ENCODE data around the gene RASSF10. TPM values are rescaled to one million over a fixed set of nuclear protein-coding genes. Genes with fewer than 3 reads are reported as not detected.
A peak's percentile ranks its signal among the peaks of the same experiment; 100 is the strongest.

The RASSF10 gene
- polyA plus RNA-seq (2012; rRNA removed): not detected in 2 replicates
- polyA plus RNA-seq (2012; cell fraction: cytosol; rRNA removed): not detected in 2 replicates
- polyA plus RNA-seq (2012; cell fraction: nucleus; rRNA removed): not detected in 2 replicates

GRCh38 chr11:13008625-13009475, at the start of gene RASSF10:
TSS of gene RASSF10 (plus strand) at chr11:13009316. CDS start at chr11:13009577, 261 bp downstream.
- no peaks in the 10 kb centered on the region for H3K79me2 ChIP-seq (ENCODE audit: insufficient read depth)
- peaks cover 33% of the 10 kb centered on the region for H3K27me3 ChIP-seq (ENCODE audit: insufficient read depth)
- WGBS (ENCODE audit: low lambda C conversion rate): 28% methylated on average over 28 of the region's 68 CpGs
- no peaks in the 10 kb centered on the region for H3K9me2 ChIP-seq
- no peak within 1 kb of the TSS for H3K9ac ChIP-seq
- no peaks in the 10 kb centered on the region for H3F3A ChIP-seq (replicated peaks; ENCODE audit: insufficient read depth)
- no peak within 1 kb of the TSS for H3K4me2 ChIP-seq
- H2AFZ ChIP-seq (ENCODE audit: low read depth): no peak within 1 kb of the TSS
- peak; percentile 93 for DNase-seq
- no peaks in the 10 kb centered on the region for H4K20me1 ChIP-seq (ENCODE audit: insufficient read depth)
- TF ChIP-seq GABPA (IDR thresholded peaks at IDR 0.05; ENCODE audit: low read depth): no peak
- no peak within 1 kb of the TSS for H3K27ac ChIP-seq (ENCODE audit: low read depth in 2 of 2, low read length in 1 of 2)
- CTCF ChIA-PET: interaction anchor here (1.5 to 3.4 kb wide), 4 partner anchors 9 to 720 kb away, joined by 4 to 7 read pairs (median 4); no protein-coding TSS in a partner anchor
- H3K36me3 ChIP-seq (replicated peaks in 1 of 2; ENCODE audit: control insufficient read depth in 1 of 2, insufficient read depth in 2 of 2, low read length in 1 of 2): no peaks in the 10 kb centered on the region
- H3K4me1 ChIP-seq (ENCODE audit: control insufficient read depth in 1 of 2, insufficient read depth in 2 of 2, low read depth in 1 of 2, low read length in 1 of 2): peaks cover 0 to 8% of the 10 kb centered on the region in 2 experiments; a peak in 1 of 4 replicates
- POLR2A ChIA-PET: no interaction called here
- H3K4me3 ChIP-seq (ENCODE audit: low read depth in 2 of 2, low read length in 1 of 2): peak within 1 kb of the TSS; percentile 12 to 33; a peak in 3 of 4 replicates
- no peaks in the 10 kb centered on the region for H3K9me3 ChIP-seq

GRCh38 chr11:12961615-12962014, 47.5 kb upstream of the RASSF10 start:
- H3K9me2 ChIP-seq: no peaks in the 10 kb centered on the region
- H3K9me3 ChIP-seq: no peaks in the 10 kb centered on the region
- ChIA-PET POLR2A (no interaction called here), CTCF (interaction anchor here (0.8 to 6.8 kb wide), 16 partner anchors 9 to 671 kb away, joined by 3 to 75 read pairs (median 7); no protein-coding TSS in a partner anchor)
- no peak overlapping the region for H3K27ac ChIP-seq (ENCODE audit: low read depth in 2 of 2, low read length in 1 of 2)
- peak; percentile 22 for DNase-seq
- H3K79me2 ChIP-seq (ENCODE audit: insufficient read depth): no peaks in the 10 kb centered on the region
- no peak overlapping the region for H3K9ac ChIP-seq
- H2AFZ ChIP-seq (ENCODE audit: low read depth): no peak overlapping the region
- no peaks in the 10 kb centered on the region for H3K36me3 ChIP-seq (replicated peaks in 1 of 2; ENCODE audit: control insufficient read depth in 1 of 2, insufficient read depth in 2 of 2, low read length in 1 of 2)
- H3F3A ChIP-seq (replicated peaks; ENCODE audit: insufficient read depth): no peaks in the 10 kb centered on the region
- H3K4me2 ChIP-seq: no peak overlapping the region
- WGBS (ENCODE audit: low lambda C conversion rate): 59% methylated on average over 2 of the region's 2 CpGs
- no peaks in the 10 kb centered on the region for H3K27me3 ChIP-seq (ENCODE audit: insufficient read depth)
- H3K4me3 ChIP-seq (ENCODE audit: low read depth in 2 of 2, low read length in 1 of 2): no peak overlapping the region
- no peaks in the 10 kb centered on the region for H4K20me1 ChIP-seq (ENCODE audit: insufficient read depth)
- TF ChIP-seq, protein P1, sequence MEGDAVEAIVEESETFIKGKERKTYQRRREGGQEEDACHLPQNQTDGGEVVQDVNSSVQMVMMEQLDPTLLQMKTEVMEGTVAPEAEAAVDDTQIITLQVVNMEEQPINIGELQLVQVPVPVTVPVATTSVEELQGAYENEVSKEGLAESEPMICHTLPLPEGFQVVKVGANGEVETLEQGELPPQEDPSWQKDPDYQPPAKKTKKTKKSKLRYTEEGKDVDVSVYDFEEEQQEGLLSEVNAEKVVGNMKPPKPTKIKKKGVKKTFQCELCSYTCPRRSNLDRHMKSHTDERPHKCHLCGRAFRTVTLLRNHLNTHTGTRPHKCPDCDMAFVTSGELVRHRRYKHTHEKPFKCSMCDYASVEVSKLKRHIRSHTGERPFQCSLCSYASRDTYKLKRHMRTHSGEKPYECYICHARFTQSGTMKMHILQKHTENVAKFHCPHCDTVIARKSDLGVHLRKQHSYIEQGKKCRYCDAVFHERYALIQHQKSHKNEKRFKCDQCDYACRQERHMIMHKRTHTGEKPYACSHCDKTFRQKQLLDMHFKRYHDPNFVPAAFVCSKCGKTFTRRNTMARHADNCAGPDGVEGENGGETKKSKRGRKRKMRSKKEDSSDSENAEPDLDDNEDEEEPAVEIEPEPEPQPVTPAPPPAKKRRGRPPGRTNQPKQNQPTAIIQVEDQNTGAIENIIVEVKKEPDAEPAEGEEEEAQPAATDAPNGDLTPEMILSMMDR (IDR thresholded peaks at IDR 0.05): peak; percentile 23
- TF ChIP-seq USF1 (IDR thresholded peaks at IDR 0.05; ENCODE audit: borderline replicate concordance, low read depth): no peak
- TF ChIP-seq RAD21 (IDR thresholded peaks at IDR 0.05; ENCODE audit: low read length): peak; percentile 59
- peak; percentile 16; the same call in 1 of the 2 replicates for TF ChIP-seq SMC3 (IDR thresholded peaks at IDR 0.05; ENCODE audit: low read depth, low read length)
- no peak for TF ChIP-seq MEF2A (IDR thresholded peaks at IDR 0.05; ENCODE audit: borderline replicate concordance, low read depth)
- no peaks in the 10 kb centered on the region; a peak in 1 of 4 replicates for H3K4me1 ChIP-seq (ENCODE audit: control insufficient read depth in 1 of 2, insufficient read depth in 2 of 2, low read depth in 1 of 2, low read length in 1 of 2)

Measured in SK-N-SH (cell line).